Measurements from ENCODE around the gene NKX3-2.

Gene NKX3-2

GRCh38 chr4:13504374-13504773, 39.9 kb downstream of the NKX3-2 start:
- DNase-seq (ENCODE audit: low read depth in 2 of 2): no peak

- no peak for DNase-seq (ENCODE audit: low read depth in 2 of 2)
These were observed 45.8 kb downstream of the NKX3-2 start for GRCh38 chr4:13498469-13498868.

GRCh38 chr4:13496605-13497004, 47.7 kb downstream of the NKX3-2 start:
- DNase-seq (ENCODE audit: low read depth in 2 of 2): no peak

DNA sequence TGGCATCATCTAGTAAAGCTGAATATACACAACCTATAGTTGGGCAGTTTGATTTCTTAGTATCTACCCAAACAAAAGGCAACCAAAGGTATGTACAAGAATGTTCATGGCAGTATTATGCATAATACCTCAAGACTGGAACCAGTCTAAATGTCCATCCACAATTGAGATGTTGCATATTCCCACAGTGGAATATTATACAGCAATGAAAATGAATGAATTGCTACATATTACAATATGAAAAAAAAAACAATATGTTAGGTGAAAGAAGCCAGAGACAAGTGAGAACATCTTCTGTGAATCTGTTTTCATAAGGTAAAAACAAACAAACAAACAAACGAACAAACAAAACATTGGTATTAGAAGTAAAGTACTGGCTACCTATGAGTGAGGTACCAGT, 48.6 kb downstream of the NKX3-2 start:
- no peak for DNase-seq (ENCODE audit: low read depth in 2 of 2)

DNA sequence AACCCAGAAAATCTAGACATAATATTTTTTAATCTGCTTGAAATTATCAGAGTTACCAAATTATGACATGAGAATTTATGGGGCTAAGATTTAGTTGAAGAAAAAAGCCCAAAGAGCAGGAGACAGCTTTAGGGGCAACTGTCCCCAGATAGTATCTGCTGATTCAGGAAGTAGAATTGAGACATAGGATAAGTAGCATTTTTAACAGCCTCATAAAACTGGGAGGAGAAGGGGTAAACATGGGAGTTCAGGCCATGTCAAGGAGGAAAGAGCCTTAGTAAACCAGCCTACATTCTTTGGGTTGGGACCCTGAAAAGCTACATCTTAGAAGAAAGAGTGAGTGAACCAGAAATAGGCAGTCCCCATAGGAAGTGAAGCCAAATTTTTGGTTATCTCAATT, 50.5 kb downstream of the NKX3-2 start:
- DNase-seq (ENCODE audit: low read depth in 2 of 2): no peak

DNA sequence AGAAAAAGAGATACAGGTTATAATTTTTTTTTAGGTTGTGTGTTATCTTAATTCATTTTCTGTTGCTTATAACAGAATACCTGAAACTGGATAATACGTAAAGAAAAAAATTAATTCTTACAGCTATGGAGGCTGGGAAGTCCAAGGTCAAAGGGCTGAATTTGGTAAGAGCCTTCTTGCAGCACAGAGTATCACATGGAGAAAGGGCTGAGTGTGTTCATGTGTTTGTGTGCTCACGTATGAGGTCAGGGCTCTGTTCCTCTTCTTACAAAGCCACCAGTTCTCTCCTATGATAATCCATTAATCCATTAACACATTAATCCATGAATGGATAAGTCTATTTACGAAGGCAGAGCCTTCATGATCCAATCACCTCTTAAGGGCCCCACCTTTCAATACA, 51.6 kb downstream of the NKX3-2 start:
- no peak for DNase-seq (ENCODE audit: low read depth in 2 of 2)

All from stimulated activated CD4-positive, alpha-beta T cell treated with anti-CD3 and anti-CD28 coated beads, Interleukin-1b, Interleukin-23, amount 100 ng/mL, for 4 hours (primary cell).